CD4-positive, alpha-beta T cell (primary cell): ENCODE data around the gene DBNDD1. TPM values are rescaled to one million over a fixed set of nuclear protein-coding genes. Genes with fewer than 3 reads are reported as not detected.
"Not testable (repeated sequence)": the region's sequence is repeated elsewhere in the genome, so short reads cannot be mapped to it uniquely, and the experiment has no call there.

Experiments
- ATAC-seq: fragments of 200-7000 bp; cut with Tn5 transposase; one replicate; pipeline ENCODE4 v1.10.0; 2022; ENCODE audit warnings: mild to moderate bottlenecking; ENCODE audit not compliant: poor library complexity
- CTCF ChIA-PET: fragments of 350-600 bp; sonication (Branson Sonifier 250); formaldehyde crosslinking; loops from one replicate; lab custom pipeline; 2021; ENCODE audit warnings: antibody characterized with exemption, inconsistent platforms; lab: Charles Lee
- POLR2A ChIA-PET: fragments of 350-600 bp; sonication (Branson Sonifier 250); formaldehyde crosslinking; loops from one replicate; lab custom pipeline; 2021; ENCODE audit warnings: antibody characterized with exemption, inconsistent platforms; lab: Charles Lee
- DNase-seq, 14 experiments: peaks; one replicate each; pipeline ENCODE4 v3.0.0-alpha.2; 2013 to 2020; ENCODE audit warnings: mixed read lengths in 2 of 14
- H3K27ac ChIP-seq, 2 donors: one replicate each; pipeline versions ENCODE4 v1.5.1 to v1.7.0; 2013; ENCODE audit warnings: low read length in 2 of 2, low read depth in 1 of 2, mild to moderate bottlenecking in 1 of 2
- H3K27me3 ChIP-seq, 2 experiments: 1 replicate in 1 of 2; 2 replicates in 1 of 2; pipeline versions ENCODE4 v1.6.1 to v1.7.0; 2013; ENCODE audit warnings: low read length in 2 of 2, control low read depth in 1 of 2, mild to moderate bottlenecking in 1 of 2, moderate library complexity in 1 of 2; ENCODE audit not compliant: insufficient read depth in 2 of 2, control insufficient read depth in 1 of 2
- H3K36me3 ChIP-seq: one replicate; pipeline ENCODE4 v1.6.1; 2013; ENCODE audit warnings: low read length, control low read depth; ENCODE audit not compliant: insufficient read depth
- H3K4me1 ChIP-seq: one replicate; pipeline ENCODE4 v1.6.1; 2013; ENCODE audit warnings: low read length, control low read depth; ENCODE audit not compliant: insufficient read depth
- H3K4me3 ChIP-seq: one replicate; pipeline ENCODE4 v1.5.1; 2013; ENCODE audit warnings: mild to moderate bottlenecking, low read length, moderate library complexity
- H3K9me3 ChIP-seq, 2 experiments: 1 replicate in 1 of 2; 2 replicates in 1 of 2; pipeline versions ENCODE4 v1.6.1 to v1.7.0; 2013; ENCODE audit warnings: low read length in 2 of 2, mild to moderate bottlenecking in 2 of 2, control low read depth in 1 of 2, moderate library complexity in 1 of 2; ENCODE audit not compliant: control insufficient read depth in 1 of 2, insufficient read depth in 1 of 2
- H3K27ac Mint-ChIP-seq: one replicate; pipeline ENCODE4 v1.8.0; 2020; ENCODE audit warnings: mixed read lengths
- H3K27me3 Mint-ChIP-seq: one replicate; pipeline ENCODE4 v1.8.0; 2021; ENCODE audit warnings: mixed read lengths
- H3K36me3 Mint-ChIP-seq: one replicate; pipeline ENCODE4 v1.8.0; 2021; ENCODE audit warnings: low read depth, mixed read lengths
- H3K4me1 Mint-ChIP-seq: one replicate; pipeline ENCODE4 v1.8.0; 2021; ENCODE audit warnings: low read depth, mixed read lengths
- H3K4me3 Mint-ChIP-seq: one replicate; pipeline ENCODE4 v1.8.0; 2020; ENCODE audit warnings: mild to moderate bottlenecking, mixed read lengths
- H3K9me3 Mint-ChIP-seq: one replicate; pipeline ENCODE4 v1.8.0; 2020; ENCODE audit warnings: mixed read lengths
- intact Hi-C, 2 experiments: fragments of 100-400 bp; cut with DNase I in 1 of 2; cut with micrococcal nuclease in 1 of 2; formaldehyde crosslinking; loops; one replicate each; pipeline versions ENCODE4 v1.15.1 to v1.9.0; 2023 to 2025; cut with DNase I, micrococcal nuclease
- total RNA-seq, 174 experiments: library from RNA in 2 of 174; stranded (reverse) in 2 of 174; gene quantifications; one replicate each; pipeline ENCODE4 v1.2.3 and lab custom pipeline; 2021 to 2026
- TF ChIP-seq, protein P1 (sequence below): fragments of 200-600 bp; IDR thresholded peaks from one replicate; pipeline ENCODE4 v1.8.0; 2022; ENCODE audit warnings: antibody characterized with exemption, mild to moderate bottlenecking

The DBNDD1 gene
- total RNA-seq, 2 experiments from 2014 or later, result 2.6 to 2.8 TPM

DNA sequence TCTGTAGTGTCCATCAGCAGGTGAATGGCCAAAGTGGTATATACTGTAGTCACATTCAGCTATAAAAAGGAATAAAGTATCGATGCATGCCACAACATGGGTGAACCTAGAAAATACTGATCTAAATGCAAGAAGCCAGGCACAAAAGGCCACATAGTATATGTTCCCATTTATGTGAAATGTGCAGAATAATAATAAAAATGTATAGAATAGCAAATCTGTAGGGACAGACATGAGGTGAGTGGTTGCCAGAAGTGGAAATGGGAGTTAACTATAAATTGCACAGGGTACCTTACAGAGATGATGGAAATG, 23.1 kb downstream of the DBNDD1 start:
- H3K4me1 ChIP-seq, result no peaks in the 10 kb centered on the region
- Mint-ChIP-seq H3K36me3 (peaks cover 53% of the 10 kb centered on the region), H3K27me3 (no peaks in the 10 kb centered on the region), H3K4me1 (no peaks in the 10 kb centered on the region), H3K4me3 (no peak overlapping the region), H3K27ac (peak overlapping the region; percentile 81), H3K9me3 (no peaks in the 10 kb centered on the region)
- TF ChIP-seq, protein P1, sequence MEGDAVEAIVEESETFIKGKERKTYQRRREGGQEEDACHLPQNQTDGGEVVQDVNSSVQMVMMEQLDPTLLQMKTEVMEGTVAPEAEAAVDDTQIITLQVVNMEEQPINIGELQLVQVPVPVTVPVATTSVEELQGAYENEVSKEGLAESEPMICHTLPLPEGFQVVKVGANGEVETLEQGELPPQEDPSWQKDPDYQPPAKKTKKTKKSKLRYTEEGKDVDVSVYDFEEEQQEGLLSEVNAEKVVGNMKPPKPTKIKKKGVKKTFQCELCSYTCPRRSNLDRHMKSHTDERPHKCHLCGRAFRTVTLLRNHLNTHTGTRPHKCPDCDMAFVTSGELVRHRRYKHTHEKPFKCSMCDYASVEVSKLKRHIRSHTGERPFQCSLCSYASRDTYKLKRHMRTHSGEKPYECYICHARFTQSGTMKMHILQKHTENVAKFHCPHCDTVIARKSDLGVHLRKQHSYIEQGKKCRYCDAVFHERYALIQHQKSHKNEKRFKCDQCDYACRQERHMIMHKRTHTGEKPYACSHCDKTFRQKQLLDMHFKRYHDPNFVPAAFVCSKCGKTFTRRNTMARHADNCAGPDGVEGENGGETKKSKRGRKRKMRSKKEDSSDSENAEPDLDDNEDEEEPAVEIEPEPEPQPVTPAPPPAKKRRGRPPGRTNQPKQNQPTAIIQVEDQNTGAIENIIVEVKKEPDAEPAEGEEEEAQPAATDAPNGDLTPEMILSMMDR, result no peak
- no peaks in the 10 kb centered on the region for H3K27me3 ChIP-seq
- ATAC-seq, result no peak
- H3K4me3 ChIP-seq, result no peak overlapping the region
- intact Hi-C loops, result no loop called here
- H3K36me3 ChIP-seq, result peaks cover 57% of the 10 kb centered on the region
- ChIA-PET CTCF (no interaction called here), POLR2A (no interaction called here)
- H3K9me3 ChIP-seq, result peaks cover 0 to 12% of the 10 kb centered on the region in 2 experiments
- DNase-seq, result no peak
- peak overlapping the region in 1 of 2 donors; percentile 7 for H3K27ac ChIP-seq

- Mint-ChIP-seq H3K36me3 (peaks cover 59% of the 10 kb centered on the region), H3K4me3 (peak overlapping the region; percentile 42), H3K27ac (peak overlapping the region; percentile 81)
- Histone ChIP-seq H3K36me3 (peaks cover 62% of the 10 kb centered on the region), H3K9me3 (peaks cover 0 to 12% of the 10 kb centered on the region in 2 experiments), H3K27ac (peak overlapping the region in 1 of 2 donors; percentile 7)
- CTCF ChIA-PET, intact Hi-C loops, H3K9me3 Mint-ChIP-seq, POLR2A ChIA-PET, H3K27me3 ChIP-seq, H3K27me3 Mint-ChIP-seq, H3K4me1 ChIP-seq, H3K4me1 Mint-ChIP-seq, H3K4me3 ChIP-seq: not testable (repeated sequence)
- ATAC-seq, result peak; percentile 29
- peak in 8 of 14 experiments; percentile 20 to 71 (median 30) for DNase-seq
Measured at GRCh38 chr16:89995475-89996177, 23.6 kb downstream of the DBNDD1 start.

DNA sequence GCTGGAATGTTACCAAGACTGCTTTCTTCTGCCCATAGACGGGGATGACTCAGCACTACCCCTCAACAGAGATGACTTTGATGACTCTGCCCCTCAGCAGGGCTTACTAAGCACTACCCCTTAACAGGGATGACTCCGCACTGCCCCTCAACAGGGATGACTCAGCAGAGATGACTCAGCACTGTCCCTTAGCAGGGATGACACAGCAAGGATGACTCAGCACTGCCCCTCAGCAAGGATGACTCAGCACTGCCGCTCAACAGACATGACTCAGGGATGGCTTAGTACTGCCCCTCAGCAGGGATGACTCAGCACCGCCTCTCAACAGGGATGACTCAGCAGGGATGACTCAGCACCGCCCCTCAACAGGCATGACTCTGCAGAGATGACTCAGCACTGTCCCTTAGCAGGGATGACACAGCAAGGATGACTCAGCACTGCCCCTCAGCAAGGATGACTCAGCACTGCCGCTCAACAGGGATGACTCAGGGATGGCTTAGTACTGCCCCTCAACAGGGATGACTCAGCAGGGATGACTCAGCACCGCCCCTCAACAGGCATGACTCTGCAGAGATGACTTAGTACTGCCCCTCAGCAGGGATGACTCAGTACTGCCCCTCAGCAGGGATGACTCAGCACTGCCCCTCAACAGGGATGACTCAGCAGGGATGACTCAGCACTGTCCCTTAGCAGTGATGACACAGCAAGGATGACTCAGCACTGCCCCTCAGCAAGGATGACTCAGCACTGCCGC, 24.4 kb downstream of the DBNDD1 start:
- CTCF ChIA-PET, H3K4me3 ChIP-seq, H3K9me3 Mint-ChIP-seq, H3K27me3 Mint-ChIP-seq, POLR2A ChIA-PET, H3K27ac ChIP-seq, H3K4me1 Mint-ChIP-seq, H3K4me1 ChIP-seq, H3K27me3 ChIP-seq, ATAC-seq, intact Hi-C loops: not testable (repeated sequence)
- peak overlapping the region; percentile 81 for H3K27ac Mint-ChIP-seq
- DNase-seq, result peak in 9 of 14 experiments; percentile 18 to 71 (median 32)
- H3K36me3 ChIP-seq, result peaks cover 65% of the 10 kb centered on the region
- peaks cover 64% of the 10 kb centered on the region for H3K36me3 Mint-ChIP-seq
- peak overlapping the region; percentile 42 for H3K4me3 Mint-ChIP-seq
- H3K9me3 ChIP-seq, result peaks cover 0 to 12% of the 10 kb centered on the region in 2 experiments

DNA sequence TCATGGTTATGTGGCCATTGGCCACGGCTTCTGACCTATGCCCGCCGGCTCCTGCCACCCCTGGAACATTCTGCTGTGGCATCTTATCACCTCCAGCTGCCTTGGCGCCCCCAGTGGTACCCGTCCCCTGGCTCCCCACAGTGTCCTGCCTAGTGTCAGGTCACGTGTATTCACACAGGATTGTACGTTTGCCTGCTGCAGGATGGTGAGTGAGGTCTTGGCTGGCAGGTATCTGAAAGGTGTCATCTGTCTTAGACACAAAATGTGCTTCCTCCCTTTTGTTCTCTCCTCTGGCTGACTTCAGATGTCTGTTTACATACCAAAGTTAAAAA, 24.9 kb downstream of the DBNDD1 start:
- TF ChIP-seq, protein P1, result no peak
- Histone ChIP-seq H3K4me1 (no peaks in the 10 kb centered on the region), H3K4me3 (no peak overlapping the region), H3K36me3 (peaks cover 65% of the 10 kb centered on the region), H3K27me3 (no peaks in the 10 kb centered on the region), H3K27ac (no peak overlapping the region), H3K9me3 (peaks cover 0 to 12% of the 10 kb centered on the region in 2 experiments)
- intact Hi-C loops, result no loop called here
- ATAC-seq (no peak), DNase-seq (no peak)
- Mint-ChIP-seq H3K27me3 (no peaks in the 10 kb centered on the region), H3K4me3 (peak overlapping the region; percentile 42), H3K4me1 (no peaks in the 10 kb centered on the region), H3K27ac (peak overlapping the region; percentile 81), H3K36me3 (peaks cover 64% of the 10 kb centered on the region), H3K9me3 (no peaks in the 10 kb centered on the region)
- POLR2A ChIA-PET, result no interaction called here
- CTCF ChIA-PET, result no interaction called here
